HepG2 (cell line): ENCODE data around the gene NAPEPLD. TPM values are rescaled to one million over a fixed set of nuclear protein-coding genes. Genes with fewer than 3 reads are reported as not detected.

ENCODE experiments used
- ARHGAP35 ChIP-seq: sonication (generic); formaldehyde crosslinking; IDR thresholded peaks from 2 replicates; pipeline ENCODE4 v1.9.0; 2022; ENCODE audit warnings: mild to moderate bottlenecking, inconsistent platforms, moderate library complexity, missing genetic modification reagents, borderline replicate concordance
- CCAR2 ChIP-seq: fragments of 200-400 bp; formaldehyde crosslinking; optimal IDR thresholded peaks from 2 replicates; pipeline ENCODE3; 2018; ENCODE audit warnings: low read depth, mild to moderate bottlenecking, low read length, moderate library complexity
- CREB3 ChIP-seq: sonication (generic); formaldehyde crosslinking; IDR thresholded peaks from 2 replicates; pipeline ENCODE4 v1.5.0; 2020; ENCODE audit warnings: missing genetic modification reagents
- KAT7 ChIP-seq: IDR thresholded peaks from 2 replicates; pipeline ENCODE4 v1.6.1; 2018; ENCODE audit warnings: borderline replicate concordance, missing compliant biosample characterization
- KDM1A ChIP-seq: IDR thresholded peaks from 2 replicates; pipeline ENCODE4 v1.6.1; 2016; ENCODE audit warnings: missing compliant biosample characterization
- NFKBIZ ChIP-seq: IDR thresholded peaks from 2 replicates; pipeline ENCODE4 v1.6.1; 2018; ENCODE audit warnings: missing genetic modification reagents, missing compliant biosample characterization
- NR3C1 ChIP-seq: sonication (generic); formaldehyde crosslinking; IDR thresholded peaks from 2 replicates; pipeline ENCODE4 v1.4.0; 2020; ENCODE audit warnings: missing genetic modification reagents
- PRMT3 ChIP-seq: sonication (generic); formaldehyde crosslinking; IDR thresholded peaks from 2 replicates; pipeline ENCODE4 v1.8.1; 2022; ENCODE audit warnings: low read depth, mild to moderate bottlenecking, moderate library complexity, missing genetic modification reagents, borderline replicate concordance
- RFXAP ChIP-seq: sonication (generic); formaldehyde crosslinking; IDR thresholded peaks from 2 replicates; pipeline ENCODE4 v1.4.0; 2020; ENCODE audit warnings: missing genetic modification reagents, borderline replicate concordance
- STAT5B ChIP-seq: sonication (generic); formaldehyde crosslinking; IDR thresholded peaks from 2 replicates; pipeline ENCODE4 v1.4.0; 2020; ENCODE audit warnings: missing genetic modification reagents
- TSC22D2 ChIP-seq: sonication (generic); formaldehyde crosslinking; IDR thresholded peaks from 2 replicates; pipeline ENCODE4 v1.5.1; 2020; ENCODE audit warnings: missing genetic modification reagents, mild to moderate bottlenecking, borderline replicate concordance
- XRCC5 ChIP-seq: fragments of 200-400 bp; formaldehyde crosslinking; optimal IDR thresholded peaks from 2 replicates; pipeline ENCODE3; 2017; ENCODE audit warnings: mild to moderate bottlenecking, low read length
- ZHX2 ChIP-seq, 2 experiments: sonication (generic) in 1 of 2; formaldehyde crosslinking in 1 of 2; IDR thresholded peaks; 2 replicates each; pipeline versions ENCODE4 v1.6.1 to v1.9.0; 2014 to 2022; ENCODE audit warnings: antibody characterized with exemption in 1 of 2, borderline replicate concordance in 1 of 2, inconsistent platforms in 1 of 2, low read depth in 1 of 2, missing genetic modification reagents in 1 of 2
- ZMYM2 ChIP-seq: sonication (generic); formaldehyde crosslinking; IDR thresholded peaks from 2 replicates; pipeline ENCODE4 v1.8.0; 2022; ENCODE audit warnings: mild to moderate bottlenecking, missing genetic modification reagents
- ZNF12 ChIP-seq: sonication (generic); formaldehyde crosslinking; IDR thresholded peaks from 2 replicates; pipeline ENCODE4 v1.5.0; 2020; ENCODE audit warnings: missing genetic modification reagents
- ZNF180 ChIP-seq: sonication (generic); formaldehyde crosslinking; IDR thresholded peaks from 2 replicates; pipeline ENCODE4 v1.4.0; 2020; ENCODE audit warnings: low read depth, missing genetic modification reagents, borderline replicate concordance
- ZNF484 ChIP-seq: sonication (generic); formaldehyde crosslinking; IDR thresholded peaks from 2 replicates; pipeline ENCODE4 v1.5.1; 2020; ENCODE audit warnings: mild to moderate bottlenecking, low read depth, missing genetic modification reagents, borderline replicate concordance
- ZNF713 ChIP-seq: sonication (generic); formaldehyde crosslinking; IDR thresholded peaks from 2 replicates; pipeline ENCODE4 v1.4.0; 2020; ENCODE audit warnings: mild to moderate bottlenecking, missing genetic modification reagents
- polyA plus RNA-seq, 8 experiments: library from polyadenylated mRNA; depleted of rRNA in 3 of 8; stranded (reverse) in 7 of 8; unstranded in 1 of 8; fragments of >200 nt; fragmentation: Illumina TruSeq in 4 of 8; extraction: Trizol in 4 of 8; gene quantifications; 2 replicates each; pipeline versions ENCODE4 v1.2.1 to v1.2.3, GENCODE V29; 2011 to 2016; ENCODE audit warnings: low read depth in 4 of 8, missing spikeins in 1 of 8, mixed read lengths in 1 of 8; ENCODE audit not compliant: insufficient read depth in 1 of 8
- total RNA-seq, 5 experiments: library from RNA; depleted of rRNA; stranded (reverse); fragments of >200 nt; fragmentation: Illumina TruSeq; extraction: Trizol; gene quantifications; 2 replicates each; pipeline ENCODE4 v1.2.3, GENCODE V29; 2016; ENCODE audit warnings: low read depth in 1 of 5
- TF ChIP-seq, protein P1 (sequence below): sonication (generic); formaldehyde crosslinking; IDR thresholded peaks from 2 replicates; pipeline ENCODE4 v1.4.0; 2020; ENCODE audit warnings: missing genetic modification reagents, low read depth, mild to moderate bottlenecking, borderline replicate concordance

NAPEPLD gene
- total and polyA plus RNA-seq, 2 of the 13 experiments (the other 11 are each of a cell fraction or from before 2014, with no cell fraction given) = 3.4 to 5.6 TPM

DNA sequence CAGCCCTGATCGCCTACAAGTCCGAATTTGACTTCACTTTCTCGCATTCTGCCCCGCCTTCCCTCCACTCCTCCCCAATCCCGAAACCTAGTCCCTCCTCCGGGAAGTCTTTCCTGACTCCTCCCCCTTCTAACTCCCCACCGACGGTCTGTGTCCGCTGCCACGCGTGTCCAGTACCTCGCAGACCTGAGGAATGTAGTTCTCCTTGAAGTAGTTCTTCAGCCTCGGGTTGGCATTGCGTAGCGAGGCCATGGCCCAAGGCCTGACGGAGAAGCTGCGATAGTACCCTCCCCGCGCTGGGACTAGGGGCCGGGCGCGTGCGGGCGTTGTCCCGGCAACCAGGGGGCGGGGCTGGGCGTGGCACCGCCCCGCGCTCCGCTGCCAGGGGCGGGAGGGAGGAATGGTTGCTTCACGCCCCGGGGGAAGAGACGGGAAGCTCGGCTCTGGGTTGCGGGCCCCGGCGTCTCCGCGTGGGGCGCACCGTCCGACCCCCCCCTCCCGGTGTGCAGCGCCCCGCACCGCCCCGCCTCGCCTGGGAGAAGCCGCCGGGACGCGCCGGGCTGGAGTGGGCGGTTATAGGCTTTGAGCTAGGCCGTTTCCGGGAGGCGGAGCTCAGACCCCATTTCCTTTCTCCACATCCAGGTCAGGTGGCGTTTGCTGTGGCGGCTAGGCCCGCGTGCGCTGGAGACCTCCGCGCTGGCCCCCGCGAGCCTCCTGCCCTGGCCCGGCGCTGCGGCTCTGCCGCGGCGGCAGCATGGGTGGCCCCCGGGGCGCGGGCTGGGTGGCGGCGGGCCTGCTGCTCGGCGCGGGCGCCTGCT is 74.2 kb downstream of the NAPEPLD start, which contains the start of the genes ARMC10 and FBXL13 (continued):
- no peak for TF ChIP-seq RFXAP (CRISPR knock-in tag)
- TF ChIP-seq CREB3 = peak; percentile 43; the same call in 1 of the 2 replicates
- TF ChIP-seq ZNF484 (CRISPR knock-in tag) = no peak
- peak; percentile 76 for TF ChIP-seq XRCC5
- TF ChIP-seq ZNF713 (CRISPR knock-in tag) = no peak
- TF ChIP-seq, protein P1, sequence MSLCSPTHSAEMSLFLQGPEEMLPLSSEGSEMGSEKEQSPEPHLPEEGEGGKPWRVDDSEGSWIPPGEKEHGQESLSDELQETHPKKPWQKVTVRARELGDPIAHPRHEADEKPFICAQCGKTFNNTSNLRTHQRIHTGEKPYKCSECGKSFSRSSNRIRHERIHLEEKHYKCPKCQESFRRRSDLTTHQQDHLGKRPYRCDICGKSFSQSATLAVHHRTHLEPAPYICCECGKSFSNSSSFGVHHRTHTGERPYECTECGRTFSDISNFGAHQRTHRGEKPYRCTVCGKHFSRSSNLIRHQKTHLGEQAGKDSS (CRISPR knock-in tag) = no peak
- no peak; the same call in 1 of the 2 replicates for TF ChIP-seq ZHX2 (IDR thresholded peaks at IDR 0.05; ENCODE audit: low read depth)
- no peak for TF ChIP-seq ZHX2 (CRISPR knock-in tag; IDR thresholded peaks at IDR 0.05; ENCODE audit: borderline replicate concordance)
- no peak for TF ChIP-seq NR3C1 (CRISPR knock-in tag)
- TF ChIP-seq NFKBIZ (CRISPR knock-in tag) = no peak
- TF ChIP-seq ZNF180 (CRISPR knock-in tag) = no peak
- no peak for TF ChIP-seq TSC22D2 (CRISPR knock-in tag)
- no peak for TF ChIP-seq KAT7 (CRISPR knock-in tag)
- no peak for TF ChIP-seq KDM1A (CRISPR knock-in tag)
- TF ChIP-seq STAT5B (CRISPR knock-in tag) = no peak
- TF ChIP-seq ARHGAP35 (CRISPR knock-in tag) = no peak
- TF ChIP-seq ZMYM2 (CRISPR knock-in tag) = no peak
- TF ChIP-seq CCAR2 = no peak
- TF ChIP-seq ZNF12 = no peak
- TF ChIP-seq PRMT3 = no peak
